ENCODE data around the gene AGBL3. TPM values are rescaled to one million over a fixed set of nuclear protein-coding genes. Genes with fewer than 3 reads are reported as not detected.
A peak's percentile ranks its signal among the peaks of the same experiment; 100 is the strongest.

Gene AGBL3
- total and polyA plus RNA-seq, 9 of the 15 experiments (the other 6 are each of a cell fraction or from before 2014, with no cell fraction given): 0.54 to 2.9 (median 1.7) TPM

GRCh38 chr7:135170274-135170997 is 184.1 kb downstream of the AGBL3 start, which contains the start of gene CYREN (continued):
- 0 out of 2 replicates have a peak, but pooled peaks have one; percentile 58 for TF ChIP-seq ZBTB26 (CRISPR knock-in tag; IDR thresholded peaks at IDR 0.05)
- peak; percentile 45; the same call in 1 of the 2 replicates for TF ChIP-seq PML (IDR thresholded peaks at IDR 0.05; ENCODE audit: low read length)
- TF ChIP-seq EP400 (IDR thresholded peaks at IDR 0.05): peak; percentile 94
- 0 out of 2 replicates have a peak, but pooled peaks have one; percentile 19 for TF ChIP-seq NR3C1 (CRISPR knock-in tag; IDR thresholded peaks at IDR 0.05)
- TF ChIP-seq HDAC2 (IDR thresholded peaks at IDR 0.05): peak; percentile 84
- TF ChIP-seq MTF1 (CRISPR knock-in tag; IDR thresholded peaks at IDR 0.05; ENCODE audit: borderline replicate concordance): no peak
- no peak for TF ChIP-seq CBX8 (IDR thresholded peaks at IDR 0.05; ENCODE audit: borderline replicate concordance, extremely low read depth, low read depth, low read length, poor library complexity, severe bottlenecking)
- TF ChIP-seq ZNF695 (CRISPR knock-in tag; IDR thresholded peaks at IDR 0.05): no peak
- no peak for TF ChIP-seq ZNF232 (CRISPR knock-in tag; IDR thresholded peaks at IDR 0.05)
- TF ChIP-seq, protein P1, sequence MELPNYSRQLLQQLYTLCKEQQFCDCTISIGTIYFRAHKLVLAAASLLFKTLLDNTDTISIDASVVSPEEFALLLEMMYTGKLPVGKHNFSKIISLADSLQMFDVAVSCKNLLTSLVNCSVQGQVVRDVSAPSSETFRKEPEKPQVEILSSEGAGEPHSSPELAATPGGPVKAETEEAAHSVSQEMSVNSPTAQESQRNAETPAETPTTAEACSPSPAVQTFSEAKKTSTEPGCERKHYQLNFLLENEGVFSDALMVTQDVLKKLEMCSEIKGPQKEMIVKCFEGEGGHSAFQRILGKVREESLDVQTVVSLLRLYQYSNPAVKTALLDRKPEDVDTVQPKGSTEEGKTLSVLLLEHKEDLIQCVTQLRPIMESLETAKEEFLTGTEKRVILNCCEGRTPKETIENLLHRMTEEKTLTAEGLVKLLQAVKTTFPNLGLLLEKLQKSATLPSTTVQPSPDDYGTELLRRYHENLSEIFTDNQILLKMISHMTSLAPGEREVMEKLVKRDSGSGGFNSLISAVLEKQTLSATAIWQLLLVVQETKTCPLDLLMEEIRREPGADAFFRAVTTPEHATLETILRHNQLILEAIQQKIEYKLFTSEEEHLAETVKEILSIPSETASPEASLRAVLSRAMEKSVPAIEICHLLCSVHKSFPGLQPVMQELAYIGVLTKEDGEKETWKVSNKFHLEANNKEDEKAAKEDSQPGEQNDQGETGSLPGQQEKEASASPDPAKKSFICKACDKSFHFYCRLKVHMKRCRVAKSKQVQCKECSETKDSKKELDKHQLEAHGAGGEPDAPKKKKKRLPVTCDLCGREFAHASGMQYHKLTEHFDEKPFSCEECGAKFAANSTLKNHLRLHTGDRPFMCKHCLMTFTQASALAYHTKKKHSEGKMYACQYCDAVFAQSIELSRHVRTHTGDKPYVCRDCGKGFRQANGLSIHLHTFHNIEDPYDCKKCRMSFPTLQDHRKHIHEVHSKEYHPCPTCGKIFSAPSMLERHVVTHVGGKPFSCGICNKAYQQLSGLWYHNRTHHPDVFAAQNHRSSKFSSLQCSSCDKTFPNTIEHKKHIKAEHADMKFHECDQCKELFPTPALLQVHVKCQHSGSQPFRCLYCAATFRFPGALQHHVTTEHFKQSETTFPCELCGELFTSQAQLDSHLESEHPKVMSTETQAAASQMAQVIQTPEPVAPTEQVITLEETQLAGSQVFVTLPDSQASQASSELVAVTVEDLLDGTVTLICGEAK (IDR thresholded peaks at IDR 0.05): peak; percentile 100
- TF ChIP-seq, protein P1 (CRISPR knock-in tag; IDR thresholded peaks at IDR 0.05): no peak
- TF ChIP-seq RBM15 (IDR thresholded peaks at IDR 0.05; ENCODE audit: insufficient read depth, low read length): peak; percentile 61; the same call in 1 of the 2 replicates
- 0 out of 2 replicates have a peak, but pooled peaks have one; percentile 72 for TF ChIP-seq RBM14 (IDR thresholded peaks at IDR 0.05; ENCODE audit: borderline replicate concordance, insufficient read depth, low read depth, low read length)
- TF ChIP-seq, protein P2, sequence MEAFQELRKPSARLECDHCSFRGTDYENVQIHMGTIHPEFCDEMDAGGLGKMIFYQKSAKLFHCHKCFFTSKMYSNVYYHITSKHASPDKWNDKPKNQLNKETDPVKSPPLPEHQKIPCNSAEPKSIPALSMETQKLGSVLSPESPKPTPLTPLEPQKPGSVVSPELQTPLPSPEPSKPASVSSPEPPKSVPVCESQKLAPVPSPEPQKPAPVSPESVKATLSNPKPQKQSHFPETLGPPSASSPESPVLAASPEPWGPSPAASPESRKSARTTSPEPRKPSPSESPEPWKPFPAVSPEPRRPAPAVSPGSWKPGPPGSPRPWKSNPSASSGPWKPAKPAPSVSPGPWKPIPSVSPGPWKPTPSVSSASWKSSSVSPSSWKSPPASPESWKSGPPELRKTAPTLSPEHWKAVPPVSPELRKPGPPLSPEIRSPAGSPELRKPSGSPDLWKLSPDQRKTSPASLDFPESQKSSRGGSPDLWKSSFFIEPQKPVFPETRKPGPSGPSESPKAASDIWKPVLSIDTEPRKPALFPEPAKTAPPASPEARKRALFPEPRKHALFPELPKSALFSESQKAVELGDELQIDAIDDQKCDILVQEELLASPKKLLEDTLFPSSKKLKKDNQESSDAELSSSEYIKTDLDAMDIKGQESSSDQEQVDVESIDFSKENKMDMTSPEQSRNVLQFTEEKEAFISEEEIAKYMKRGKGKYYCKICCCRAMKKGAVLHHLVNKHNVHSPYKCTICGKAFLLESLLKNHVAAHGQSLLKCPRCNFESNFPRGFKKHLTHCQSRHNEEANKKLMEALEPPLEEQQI (IDR thresholded peaks at IDR 0.05): peak; percentile 89
- TF ChIP-seq ZNF134 (CRISPR knock-in tag; conservative IDR thresholded peaks at IDR 0.05): 0 out of 2 replicates have a peak, but pooled peaks have one; percentile 20
